Transverse colon (tissue), 4 donors: ENCODE data around the gene SYT17.

Experiments
- CTCF ChIP-seq, 5 experiments: fragments of 200-600 bp in 3 of 5; fragments of 450-650 bp in 2 of 5; sonication (generic) in 3 of 5; IDR thresholded peaks; 1 replicate in 2 of 5; 2 replicates in 3 of 5; pipeline ENCODE4 v1.5.1; 2016 to 2017; ENCODE audit warnings: antibody characterized with exemption in 5 of 5, inconsistent platforms in 3 of 5, mild to moderate bottlenecking in 2 of 5, moderate library complexity in 1 of 5
- EP300 ChIP-seq: sonication (generic); formaldehyde crosslinking; IDR thresholded peaks from one replicate; pipeline ENCODE4 v1.6.1; 2017; ENCODE audit warnings: antibody characterized with exemption, low read depth
- POLR2A ChIP-seq: fragments of 450-650 bp; IDR thresholded peaks from one replicate; pipeline ENCODE4 v1.6.1; 2016; ENCODE audit warnings: antibody characterized with exemption, mild to moderate bottlenecking, moderate library complexity
- POLR2AphosphoS5 ChIP-seq, 3 donors: sonication (generic); formaldehyde crosslinking; IDR thresholded peaks; one replicate each; pipeline ENCODE4 v1.6.1; 2016; ENCODE audit warnings: antibody characterized with exemption in 3 of 3

- TF ChIP-seq CTCF (IDR thresholded peaks at IDR 0.05), result no peak
- no peak for TF ChIP-seq POLR2A
- TF ChIP-seq POLR2AphosphoS5 (IDR thresholded peaks at IDR 0.05), result no peak
- TF ChIP-seq EP300, result no peak
Measured at GRCh38 chr16:19148189-19148588, 19.9 kb upstream of the SYT17 start.
